ENCODE measurements around the gene BRMS1.

BRMS1 gene

DNA sequence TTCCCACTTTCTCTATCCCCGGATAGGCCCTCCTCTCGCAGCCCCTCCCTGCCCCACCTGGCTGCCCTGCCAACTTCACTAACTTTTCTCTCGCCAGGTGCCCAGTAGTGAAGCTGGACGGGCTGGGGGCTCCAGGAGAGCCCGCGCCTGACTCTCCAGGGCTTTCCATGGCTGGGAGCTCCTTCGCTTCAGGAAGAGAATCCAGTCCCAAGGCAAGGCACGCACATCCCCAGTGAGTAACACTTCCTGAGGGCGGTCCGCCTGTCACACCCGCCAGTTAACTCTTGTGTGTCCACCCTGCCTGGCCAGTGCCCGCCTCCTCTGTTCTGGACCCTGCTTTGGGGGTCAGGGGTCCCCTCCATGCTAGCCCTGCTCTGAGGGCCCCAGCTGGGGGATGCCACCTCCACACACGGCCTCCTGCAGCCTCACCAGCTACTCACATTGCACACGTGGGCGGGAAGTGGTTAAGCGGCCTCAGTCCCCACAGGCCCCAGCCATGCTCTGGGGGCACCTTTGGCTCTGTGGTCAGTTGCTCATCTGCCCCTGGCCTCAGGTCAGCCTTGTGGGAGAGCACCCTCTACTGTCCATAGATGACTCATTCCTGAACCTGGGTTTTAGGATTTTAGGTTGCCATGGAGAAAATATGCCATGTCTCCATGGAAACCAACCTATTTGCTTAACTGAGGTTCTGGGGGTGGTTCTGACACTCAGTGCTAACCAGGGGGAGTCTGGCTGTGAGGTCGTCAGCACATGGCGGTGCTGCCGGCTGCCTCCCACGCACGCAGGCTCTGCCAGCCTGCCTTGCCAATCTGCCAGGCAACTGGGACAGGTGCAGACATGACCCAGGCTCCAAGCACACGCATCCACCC is 8.4 kb downstream of the BRMS1 start, which contains the start of gene RIN1:
Gene RIN1, minus strand, starts transcription at position 201 of the 869 bp plus-strand sequence. Its CDS starts 32 bp downstream, at position 169.
- DNase-seq = peak; percentile 76

DNA sequence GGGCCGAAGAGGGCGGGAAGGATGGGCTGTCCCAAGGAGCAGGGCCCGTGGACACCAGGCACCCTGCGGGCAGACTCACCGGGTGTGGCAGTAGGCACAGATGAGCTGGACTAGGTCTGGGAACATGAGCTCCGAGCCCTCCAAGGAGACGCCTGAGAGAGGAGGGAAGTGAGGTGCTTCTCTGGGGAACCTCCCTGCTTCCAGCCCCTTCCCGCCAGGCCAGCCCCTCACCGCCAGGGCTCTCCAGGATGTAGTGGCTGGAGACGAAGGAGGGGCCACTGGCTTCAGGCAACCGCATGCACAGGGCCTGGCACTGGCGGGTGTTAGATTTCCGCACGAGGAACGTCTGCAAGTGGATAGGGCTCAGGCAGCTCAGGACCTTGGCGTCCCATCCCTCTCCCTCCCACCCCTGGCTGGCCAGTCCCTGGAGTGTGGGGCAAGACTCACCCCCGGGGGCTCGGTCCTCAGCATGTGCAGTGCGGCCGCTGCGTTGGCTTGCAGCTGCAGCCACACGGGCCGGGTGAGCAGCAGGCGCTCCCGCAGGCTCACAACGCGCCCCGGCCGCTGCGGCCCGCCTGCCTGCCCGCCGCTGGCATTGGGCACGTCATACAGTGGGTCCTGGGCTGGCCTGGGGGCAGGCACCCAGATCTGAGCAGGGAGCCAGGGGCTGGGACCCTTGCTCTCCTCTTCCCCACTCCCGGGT is 9.2 kb downstream of the BRMS1 start:
- no peak for DNase-seq

DNA sequence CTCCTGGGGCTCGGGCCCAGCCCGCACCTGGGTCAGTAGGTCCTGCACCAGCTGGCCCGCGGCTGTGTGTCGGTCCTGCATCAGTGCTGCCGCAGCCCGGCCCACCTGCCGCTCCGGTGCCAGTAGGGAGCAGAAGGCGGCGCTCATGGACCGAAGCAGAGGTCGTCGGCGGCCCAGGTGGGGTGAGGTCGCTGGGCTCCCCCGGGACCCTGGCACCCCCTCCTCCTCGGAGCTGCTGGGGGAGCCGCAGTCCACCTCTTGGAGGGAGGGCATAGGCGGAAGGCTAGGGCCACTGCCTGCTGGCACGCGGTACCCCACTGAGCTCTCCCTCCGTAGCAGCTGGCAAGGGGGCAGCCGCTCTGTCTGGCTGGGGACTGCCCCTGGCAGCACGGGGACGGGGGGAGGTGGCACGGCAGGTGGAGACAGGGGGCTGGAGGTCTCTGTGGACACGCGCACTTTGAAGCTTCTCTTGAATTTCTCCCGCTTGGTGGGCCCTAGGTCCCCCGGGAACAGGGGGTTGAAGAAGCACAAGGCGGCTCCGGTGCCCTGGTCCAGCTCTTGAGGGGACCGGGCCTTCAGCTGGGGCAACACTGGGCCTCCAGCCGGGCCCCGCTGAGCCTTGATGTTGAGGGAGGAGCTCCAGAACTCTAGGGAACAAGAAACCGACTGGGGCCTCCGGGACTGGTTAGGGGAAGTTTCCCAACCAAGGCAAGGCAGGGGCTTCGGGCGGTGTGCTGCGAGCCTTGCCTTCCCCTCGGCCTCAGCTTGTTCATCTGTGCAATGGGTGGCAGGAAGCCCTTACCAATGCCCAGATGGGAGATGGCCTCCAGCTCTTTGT is 10.1 kb downstream of the BRMS1 start:
- no peak for DNase-seq

DNA sequence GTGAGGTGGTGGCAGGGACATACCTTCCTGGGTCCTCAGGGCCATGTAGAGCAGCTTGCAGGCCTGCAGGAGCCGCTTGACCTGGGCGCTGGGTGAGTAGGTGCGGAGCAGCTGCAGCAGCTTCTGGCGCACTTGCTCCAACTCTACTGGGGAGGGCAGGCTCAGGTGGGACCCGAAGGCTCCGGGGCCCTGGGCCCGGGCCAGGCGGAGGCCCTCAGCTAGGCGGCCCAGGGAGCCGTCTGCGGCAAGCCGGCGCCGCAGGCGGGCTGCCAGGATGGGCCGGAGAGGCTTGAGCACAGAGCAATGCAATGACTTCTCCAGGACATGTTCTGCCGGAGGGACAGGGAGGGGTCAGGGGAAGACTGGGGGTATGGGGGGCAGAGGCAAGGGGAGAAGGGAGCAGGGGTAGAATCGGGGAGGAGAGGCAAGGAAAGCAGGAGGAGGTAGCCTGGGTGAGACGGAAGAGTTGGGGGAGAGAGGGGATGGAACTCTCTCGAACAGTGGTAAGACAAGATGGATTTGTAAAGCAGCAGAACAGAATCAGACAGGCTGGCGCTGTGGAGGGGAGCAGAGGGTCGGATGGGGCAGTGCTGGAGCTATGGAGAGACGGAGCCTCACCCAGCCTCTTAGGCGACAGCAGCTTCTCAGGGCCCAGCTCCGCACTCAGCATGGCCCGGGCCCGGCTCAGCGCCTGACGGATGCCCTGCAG is 10.9 kb downstream of the BRMS1 start:
- no peak for DNase-seq

DNA sequence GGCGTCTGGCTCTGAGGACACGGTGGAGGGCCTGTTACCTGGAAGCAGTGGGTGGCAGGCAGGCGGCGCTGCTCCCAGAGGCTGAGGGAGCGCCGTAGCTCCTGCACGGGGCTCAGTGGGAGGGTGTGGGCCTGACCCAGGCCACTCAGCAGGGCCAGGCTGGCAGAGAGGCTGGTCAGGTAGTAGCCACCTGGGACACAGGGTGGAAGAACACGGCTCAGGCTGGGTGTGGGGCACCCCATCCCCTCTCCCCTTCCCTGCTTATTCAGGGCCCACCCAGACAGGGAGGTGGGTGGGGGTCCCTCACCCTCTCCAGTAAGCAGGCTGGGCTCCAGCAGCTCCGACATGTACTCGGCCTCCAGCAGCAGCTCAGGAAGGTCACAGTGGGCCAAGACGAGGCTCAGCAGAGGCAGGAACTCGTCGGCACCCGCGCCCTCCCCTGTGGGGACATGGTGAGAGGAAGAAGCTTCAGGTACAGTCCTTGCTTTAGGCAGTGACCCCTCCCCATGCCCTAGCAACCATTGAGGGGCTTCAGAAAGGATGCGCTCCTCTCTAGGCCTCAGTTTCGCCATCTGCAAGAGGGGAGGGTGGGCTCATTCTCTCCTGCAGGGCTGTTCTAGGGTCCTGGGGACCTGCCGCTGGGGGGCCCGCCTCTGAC is 11.6 kb downstream of the BRMS1 start:
- DNase-seq = no peak

DNA sequence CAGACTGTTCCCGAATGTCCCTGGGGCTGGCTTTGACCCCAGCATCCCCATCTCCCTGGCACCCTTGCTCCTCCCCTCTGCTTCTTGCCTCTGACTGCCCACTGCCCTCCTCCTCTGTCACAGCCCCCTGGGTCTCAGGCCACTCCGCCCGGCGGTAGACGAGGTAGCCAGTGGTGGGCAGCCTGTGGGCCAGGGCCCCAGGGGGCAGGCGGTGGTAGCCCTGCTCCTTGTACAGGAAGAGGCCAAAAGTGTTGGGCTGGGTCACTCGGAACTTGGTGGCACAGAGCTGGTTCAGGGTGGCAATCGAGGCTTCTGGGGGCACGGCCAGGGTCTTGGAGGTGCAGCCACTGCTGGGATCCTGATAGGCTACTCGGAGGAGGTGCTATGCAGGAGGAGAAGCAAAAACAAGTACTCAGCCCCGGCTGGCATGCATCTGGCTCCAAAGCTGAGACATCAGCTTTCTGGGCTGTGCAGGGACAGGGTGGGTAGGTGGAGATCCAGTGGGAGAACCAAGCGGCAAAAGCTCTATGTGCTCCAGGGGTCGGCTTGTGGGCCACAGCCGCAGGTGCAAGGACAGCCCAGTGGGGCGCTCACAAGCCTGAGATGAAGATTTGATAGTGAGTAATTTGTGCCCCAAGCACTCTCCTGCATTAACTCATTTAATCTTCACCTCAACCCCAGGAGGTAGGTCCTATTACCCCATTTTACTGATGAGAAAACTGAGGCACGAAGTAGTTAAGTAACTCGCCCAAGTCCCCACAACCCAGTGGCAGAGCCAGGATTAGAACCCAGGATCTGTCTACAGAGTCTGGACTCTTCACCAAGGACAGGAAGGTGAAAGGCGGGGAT is 12.3 kb downstream of the BRMS1 start:
- DNase-seq = no peak

DNA sequence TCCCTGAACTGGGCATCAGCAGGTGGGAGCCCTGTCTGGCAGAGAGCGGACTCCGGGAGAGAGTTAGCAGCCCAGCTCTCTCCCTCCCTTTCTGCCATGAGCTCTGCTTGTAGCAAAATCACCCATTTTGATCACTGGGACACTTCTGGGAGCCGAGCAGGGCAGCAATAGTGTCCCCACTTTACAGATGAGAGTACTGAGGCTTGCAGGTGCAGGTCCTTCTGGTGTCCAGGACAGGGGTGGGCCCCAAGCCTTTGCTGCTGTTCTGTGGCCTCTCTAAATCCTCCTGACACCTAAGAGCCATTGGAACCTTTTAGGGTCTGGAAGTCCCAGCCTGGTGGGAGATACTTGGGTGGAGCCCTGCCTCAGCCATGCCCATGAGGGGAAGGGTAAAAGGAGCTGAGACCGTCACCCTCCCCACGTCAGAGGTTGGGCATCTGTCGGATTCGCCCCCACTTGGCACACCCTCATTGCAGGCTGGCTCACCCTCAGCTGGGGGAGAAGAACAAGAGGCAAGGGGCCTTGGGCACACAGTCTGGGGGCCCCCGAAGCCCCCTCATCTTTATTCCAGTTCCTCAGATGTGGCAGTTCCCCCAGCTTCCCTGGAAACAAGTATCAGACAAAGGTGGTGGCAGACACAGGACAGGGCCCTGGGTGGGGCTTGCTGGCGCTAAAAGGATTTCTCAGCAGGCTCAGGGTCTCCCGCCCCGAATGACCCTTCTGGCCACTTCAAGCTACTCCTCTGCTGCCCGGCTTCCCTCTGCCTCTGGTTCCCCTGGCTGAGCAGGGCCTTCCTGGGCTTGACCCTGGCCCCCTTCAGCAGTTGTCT is 13.1 kb downstream of the BRMS1 start:
- DNase-seq = no peak

DNA sequence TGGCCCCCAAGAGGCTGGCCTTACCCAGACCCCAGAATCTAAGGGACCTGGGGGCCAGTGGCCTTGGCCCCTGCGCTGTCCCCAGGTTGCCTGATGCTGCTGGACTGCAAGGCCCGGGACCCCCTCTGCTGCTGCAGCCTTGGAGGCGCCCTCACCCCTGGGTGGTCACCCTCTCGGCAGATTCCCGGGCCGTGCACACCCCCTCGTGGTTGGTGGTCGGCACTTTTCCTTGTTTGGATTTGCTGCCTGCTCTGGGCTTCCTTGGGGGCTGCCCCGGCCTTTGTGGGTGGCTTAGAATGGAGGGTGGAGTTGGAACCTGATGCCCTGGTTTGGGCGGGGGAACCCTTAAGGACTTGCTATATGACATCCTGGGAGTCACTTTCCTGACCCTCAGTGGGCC is 14.0 kb downstream of the BRMS1 start:
- no peak for DNase-seq

DNA sequence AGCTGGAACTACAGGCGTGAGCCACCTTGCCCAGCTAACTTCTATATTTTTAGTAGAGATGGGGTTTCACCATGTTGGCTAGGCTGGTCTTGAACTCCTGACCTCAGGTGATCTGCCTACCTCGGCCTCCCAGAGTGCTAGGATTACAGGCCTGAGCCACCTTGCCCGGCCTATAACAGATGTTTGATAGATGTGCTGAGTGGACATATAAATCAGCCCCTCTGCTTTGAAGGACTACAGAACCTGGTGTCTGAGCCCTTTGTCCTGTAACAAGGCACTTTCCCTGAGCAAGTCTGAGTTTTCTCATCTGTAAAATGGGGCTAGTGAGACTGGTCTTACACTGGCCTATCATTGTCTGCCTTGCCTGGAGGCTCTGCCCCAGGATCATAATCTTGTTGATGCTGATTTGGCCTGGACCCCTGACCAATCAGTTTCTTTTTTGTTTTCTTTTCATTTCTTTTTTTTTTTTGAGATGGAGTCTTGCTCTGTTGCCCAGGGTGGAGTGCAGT is 15.7 kb downstream of the BRMS1 start:
- no peak for DNase-seq

DNA sequence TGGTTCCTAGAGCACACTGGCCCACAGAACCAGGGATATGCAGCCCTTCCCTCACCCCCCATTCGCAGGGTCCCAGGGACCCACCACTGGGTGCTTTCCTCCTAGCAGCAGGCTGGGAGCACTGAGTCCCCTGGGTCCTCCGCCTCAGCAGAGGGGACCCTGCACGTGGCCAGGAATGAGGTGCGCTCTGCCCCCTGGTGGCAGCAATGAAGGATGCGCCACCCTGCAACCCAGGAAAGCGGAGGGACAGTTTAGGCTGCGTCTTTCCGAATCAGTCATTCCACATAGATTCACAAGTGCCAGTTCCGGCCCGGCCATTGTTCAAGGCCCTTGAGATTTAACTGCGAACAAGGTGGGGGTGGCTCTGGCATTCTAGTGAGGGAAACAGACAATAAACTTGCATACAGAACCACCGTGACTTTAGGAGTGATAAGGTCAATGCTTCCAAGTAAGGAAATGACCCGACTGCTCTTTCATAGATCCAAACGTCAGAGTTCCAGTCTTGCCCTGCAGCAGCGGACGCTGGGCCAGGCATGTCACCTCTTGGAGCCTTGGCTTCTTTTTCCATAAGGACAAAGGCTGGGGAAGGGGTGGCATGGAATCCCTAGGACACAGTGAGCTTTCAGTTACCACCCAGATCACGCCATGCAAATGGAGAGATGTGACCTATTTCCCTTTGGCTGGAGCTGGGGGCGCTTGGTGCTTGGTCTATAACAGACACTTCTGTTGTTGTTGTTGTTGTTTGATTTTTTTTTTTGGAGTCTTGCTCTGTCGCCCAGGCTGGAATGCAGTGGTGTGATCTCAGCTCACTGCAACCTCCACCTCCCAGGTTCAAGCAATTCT is 16.4 kb downstream of the BRMS1 start:
- peak; percentile 90 for DNase-seq

DNA sequence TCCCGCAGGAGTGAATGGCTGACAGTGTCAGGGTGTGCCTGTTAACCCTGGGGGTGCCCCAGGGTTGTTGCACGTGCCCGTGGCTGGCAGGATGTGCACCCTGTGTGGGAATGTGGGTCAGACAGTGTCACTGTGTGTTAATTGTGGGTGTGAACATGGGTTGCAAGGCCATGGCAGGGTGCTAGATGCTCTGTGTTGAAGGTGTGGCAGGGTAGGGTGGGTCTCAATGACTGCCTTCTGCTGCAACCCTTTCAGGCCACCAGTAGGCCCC is 16.9 kb downstream of the BRMS1 start:
- peak; percentile 29 for DNase-seq

DNA sequence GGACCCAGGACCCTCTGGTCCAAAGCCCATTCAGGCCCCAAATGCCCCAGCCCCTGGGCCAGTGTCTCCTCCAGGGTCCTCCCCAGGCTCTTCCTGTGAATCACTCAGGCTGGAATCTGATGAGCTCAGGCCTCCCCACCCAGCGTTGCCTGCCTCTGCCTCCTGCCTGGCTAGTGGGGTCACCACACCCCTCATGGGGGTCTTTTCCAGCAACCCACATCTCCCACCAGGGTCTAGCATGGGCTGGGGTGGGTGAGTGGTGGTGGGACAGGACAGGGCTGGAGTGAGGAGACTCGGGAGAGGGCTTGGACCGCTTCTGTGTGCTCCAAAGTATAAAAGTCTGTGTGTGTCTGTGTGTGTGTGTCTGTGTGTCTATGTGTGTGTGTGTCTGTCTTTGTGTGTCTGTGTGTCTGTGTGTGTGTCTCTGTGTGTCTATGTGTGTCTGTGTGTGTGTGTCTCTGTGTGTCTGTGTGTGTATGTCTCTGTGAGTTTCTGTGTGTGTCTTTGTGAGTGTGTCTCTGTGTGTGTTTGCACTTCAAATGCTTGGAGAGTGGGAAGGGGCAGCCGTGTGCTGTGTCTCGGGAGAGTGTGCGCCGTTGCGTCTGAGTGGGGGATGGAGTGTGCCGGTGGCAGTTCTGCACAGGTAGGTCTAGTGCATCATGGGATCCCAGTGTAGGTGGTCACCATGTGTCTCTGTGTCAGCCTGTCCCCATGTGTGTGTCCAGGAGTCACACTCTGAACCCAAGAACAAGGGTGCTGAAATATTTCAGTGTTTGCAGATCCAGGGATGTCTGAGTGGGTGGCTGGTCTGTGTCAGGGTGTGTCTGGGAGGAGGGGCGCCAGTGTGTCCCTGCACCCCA is 17.5 kb downstream of the BRMS1 start:
- no peak for DNase-seq

DNA sequence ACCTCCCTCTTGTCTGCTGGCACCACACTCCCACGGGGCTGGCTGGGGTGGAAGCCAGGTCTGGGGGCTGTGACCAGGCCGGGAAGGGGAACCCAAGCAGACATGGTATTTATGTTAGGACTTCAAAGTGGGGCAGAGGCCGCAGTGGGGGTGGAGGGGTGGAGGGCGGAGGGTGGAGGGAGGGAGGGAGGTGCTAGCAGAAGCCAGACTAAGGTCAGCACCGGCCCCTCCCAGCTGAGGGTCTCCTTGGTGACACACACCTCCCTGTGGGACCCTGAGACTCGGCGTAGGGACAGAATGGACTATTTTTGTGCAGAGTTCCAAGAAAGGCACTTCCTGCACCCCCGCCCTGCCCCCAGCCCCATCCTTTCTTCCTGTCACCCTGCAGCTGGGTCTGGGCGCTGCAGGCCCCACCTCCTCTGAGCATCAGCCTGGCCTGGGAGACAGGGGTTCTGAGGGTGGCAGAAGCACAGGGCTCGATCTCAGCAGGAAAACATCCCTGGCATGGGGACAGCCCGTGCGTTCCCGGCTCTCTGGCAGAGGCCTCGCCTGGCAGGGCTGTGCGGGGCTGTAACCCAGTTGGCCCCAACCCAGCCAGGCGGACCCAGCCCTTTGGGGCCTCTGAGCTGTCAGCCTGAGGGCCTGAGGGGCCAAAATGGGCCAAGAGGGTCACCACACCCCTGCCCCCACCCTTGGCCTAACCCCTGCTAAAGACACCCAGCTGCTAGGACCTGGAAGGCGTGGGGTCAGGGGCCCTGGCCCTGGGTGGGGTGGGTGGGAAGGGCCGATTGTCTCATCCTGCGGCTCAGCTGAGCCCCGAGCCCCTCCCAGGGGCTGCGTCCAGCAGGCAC is 18.4 kb downstream of the BRMS1 start:
- peak; percentile 40 for DNase-seq

DNA sequence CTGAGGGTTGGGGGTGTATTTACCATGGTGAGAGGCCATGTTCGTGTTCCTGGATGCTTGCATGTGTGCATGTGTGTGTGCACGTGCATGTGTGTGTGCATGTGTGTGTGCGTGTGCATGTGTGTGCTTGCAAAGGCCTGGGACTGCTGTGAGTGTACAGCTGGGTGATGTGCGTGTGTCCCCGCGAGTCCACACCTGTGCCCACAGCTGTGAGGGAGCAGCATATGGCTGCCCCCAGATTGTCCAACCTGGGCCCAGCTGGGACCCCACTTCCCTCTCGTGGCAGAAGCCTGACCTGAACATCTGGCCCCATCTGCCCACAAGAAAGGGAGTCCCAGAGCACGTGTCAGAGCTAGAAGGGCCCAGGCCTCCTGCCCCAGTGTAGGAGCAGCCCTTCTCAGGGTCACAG is 19.6 kb downstream of the BRMS1 start:
- DNase-seq = no peak

DNA sequence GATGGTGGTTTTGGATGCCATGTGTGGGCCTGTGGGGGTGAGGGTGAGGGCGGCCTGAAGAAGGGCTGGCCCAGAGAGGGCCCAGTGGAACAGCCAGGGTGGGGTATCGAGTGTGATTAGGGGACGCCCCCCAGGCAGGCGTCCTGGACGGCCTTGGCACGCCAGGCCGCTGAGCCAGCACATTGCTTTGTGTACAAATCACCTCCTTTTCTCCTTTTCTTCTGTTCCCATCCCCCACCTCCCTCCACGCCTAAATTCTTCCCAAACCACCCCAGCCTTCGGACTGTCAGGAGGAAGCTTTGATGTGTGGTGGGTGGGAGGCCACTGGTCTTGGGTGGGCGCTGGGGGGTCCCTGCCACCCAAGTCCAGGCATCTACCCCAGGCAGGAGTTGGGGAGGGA is 20.2 kb downstream of the BRMS1 start:
- DNase-seq = no peak

DNA sequence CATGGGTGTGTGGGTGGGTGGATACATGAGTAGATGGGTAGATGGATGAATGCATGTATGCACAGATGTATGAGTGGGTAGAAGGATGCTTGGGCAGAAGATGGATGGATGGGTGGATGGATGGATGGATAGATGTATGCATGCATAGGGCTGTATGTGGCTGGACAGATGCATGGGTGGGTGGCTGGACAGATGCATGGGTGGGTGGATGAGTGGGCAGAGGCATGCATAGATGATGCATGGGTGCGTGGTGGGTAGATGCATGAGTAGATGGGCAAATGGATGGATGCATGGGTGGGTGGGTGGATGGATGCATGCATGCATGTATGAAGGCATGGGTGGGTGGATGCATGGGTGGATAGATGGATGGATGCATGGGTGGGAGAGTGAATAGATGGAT is 21.2 kb downstream of the BRMS1 start:
- DNase-seq = no peak

DNA sequence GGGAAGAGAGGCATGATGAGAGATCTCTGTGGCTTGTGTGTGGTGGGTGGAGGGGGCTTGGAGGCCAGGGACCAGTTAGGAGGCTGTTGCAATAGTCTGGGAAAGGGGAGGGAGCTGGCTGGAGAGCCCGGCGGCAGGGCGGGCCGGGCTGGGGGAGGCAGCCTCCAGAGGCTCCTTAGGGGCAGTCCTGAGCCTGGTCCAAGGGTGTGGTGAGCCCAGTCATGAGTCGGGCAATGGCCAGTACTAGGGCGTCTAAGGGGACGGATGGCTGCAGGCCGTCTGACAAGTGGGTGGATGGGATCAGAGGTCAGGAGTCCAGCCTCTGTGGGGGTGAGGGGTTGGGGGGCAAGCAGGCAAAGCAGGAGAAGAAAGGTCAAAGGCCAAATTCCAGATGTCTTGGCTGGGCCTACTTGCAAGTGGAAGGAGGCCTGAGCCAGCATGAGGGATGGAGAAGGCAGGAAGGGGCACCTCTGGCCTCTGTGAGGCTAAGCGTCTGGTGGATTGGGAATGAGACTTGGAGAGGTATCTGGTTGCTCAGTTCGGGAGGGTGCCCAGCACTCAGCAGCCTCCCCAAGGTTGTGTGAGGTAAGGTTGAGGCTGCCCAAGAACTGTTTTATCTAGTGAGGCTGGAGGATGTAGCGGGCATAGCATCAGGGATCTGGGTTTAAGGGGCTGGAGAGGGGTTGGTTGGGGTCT is 22.0 kb downstream of the BRMS1 start:
- DNase-seq = no peak

All from activated CD4-positive, alpha-beta T cell treated with anti-CD3 and anti-CD28 coated beads for 48 hours (primary cell).